ENCODE measurements around the gene TRIM29.

Gene TRIM29

GRCh38 chr11:120141768-120142423 is 4.0 kb upstream of the TRIM29 start:
- no peaks in the 10 kb centered on the region for H3K36me3 ChIP-seq (ENCODE audit: insufficient read depth, low read length)
- peaks cover 3% of the 10 kb centered on the region for H3K27me3 ChIP-seq (ENCODE audit: insufficient read depth, low read length)
- H3K9me3 ChIP-seq (ENCODE audit: low read length) = no peaks in the 10 kb centered on the region
- no peak overlapping the region for H2AFZ ChIP-seq (ENCODE audit: low read depth, low read length)
- H3K4me1 ChIP-seq (ENCODE audit: insufficient read depth, low read length) = no peaks in the 10 kb centered on the region
- no peak overlapping the region for H3K4me3 ChIP-seq (ENCODE audit: low read length)

GRCh38 chr11:120141113-120141767 is 3.3 kb upstream of the TRIM29 start:
- H3K4me3 ChIP-seq (ENCODE audit: low read length) = no peak overlapping the region
- H3K27me3 ChIP-seq (ENCODE audit: insufficient read depth, low read length) = peaks cover 5% of the 10 kb centered on the region
- no peak overlapping the region for H2AFZ ChIP-seq (ENCODE audit: low read depth, low read length)
- no peaks in the 10 kb centered on the region for H3K9me3 ChIP-seq (ENCODE audit: low read length)
- no peaks in the 10 kb centered on the region for H3K4me1 ChIP-seq (ENCODE audit: insufficient read depth, low read length)
- H3K36me3 ChIP-seq (ENCODE audit: insufficient read depth, low read length) = no peaks in the 10 kb centered on the region

- Histone ChIP-seq H3K9me3 (ENCODE audit: low read length) (no peaks in the 10 kb centered on the region), H3K4me3 (ENCODE audit: low read length) (no peak overlapping the region), H3K36me3 (ENCODE audit: insufficient read depth, low read length) (no peaks in the 10 kb centered on the region), H3K4me1 (ENCODE audit: insufficient read depth, low read length) (no peaks in the 10 kb centered on the region), H3K27me3 (ENCODE audit: insufficient read depth, low read length) (peaks cover 17% of the 10 kb centered on the region), H2AFZ (ENCODE audit: low read depth, low read length) (no peak overlapping the region)
Observed at GRCh38 chr11:120139316-120140069, 1.6 kb upstream of the TRIM29 start.

GRCh38 chr11:120137187-120137610 is 714 bp downstream of the TRIM29 start:
- Histone ChIP-seq H3K27me3 (ENCODE audit: insufficient read depth, low read length) (peaks cover 29% of the 10 kb centered on the region), H3K36me3 (ENCODE audit: insufficient read depth, low read length) (no peaks in the 10 kb centered on the region), H3K4me1 (ENCODE audit: insufficient read depth, low read length) (no peaks in the 10 kb centered on the region), H3K9me3 (ENCODE audit: low read length) (no peaks in the 10 kb centered on the region), H3K4me3 (ENCODE audit: low read length) (no peak overlapping the region), H2AFZ (ENCODE audit: low read depth, low read length) (no peak overlapping the region)

GRCh38 chr11:120136356-120136755 is 1.6 kb downstream of the TRIM29 start:
- Histone ChIP-seq H3K4me1 (ENCODE audit: insufficient read depth, low read length) (no peaks in the 10 kb centered on the region), H3K36me3 (ENCODE audit: insufficient read depth, low read length) (no peaks in the 10 kb centered on the region), H3K4me3 (ENCODE audit: low read length) (no peak overlapping the region), H3K9me3 (ENCODE audit: low read length) (no peaks in the 10 kb centered on the region), H3K27me3 (ENCODE audit: insufficient read depth, low read length) (peaks cover 36% of the 10 kb centered on the region), H2AFZ (ENCODE audit: low read depth, low read length) (no peak overlapping the region)

- Histone ChIP-seq H3K9me3 (ENCODE audit: low read length) (no peaks in the 10 kb centered on the region), H2AFZ (ENCODE audit: low read depth, low read length) (no peak overlapping the region), H3K27me3 (ENCODE audit: insufficient read depth, low read length) (peaks cover 38% of the 10 kb centered on the region), H3K36me3 (ENCODE audit: insufficient read depth, low read length) (no peaks in the 10 kb centered on the region), H3K4me1 (ENCODE audit: insufficient read depth, low read length) (no peaks in the 10 kb centered on the region), H3K4me3 (ENCODE audit: low read length) (no peak overlapping the region)
Observed at GRCh38 chr11:120135838-120136237, 2.1 kb downstream of the TRIM29 start.

GRCh38 chr11:120134931-120135228 is 3.0 kb downstream of the TRIM29 start:
- Histone ChIP-seq H3K9me3 (ENCODE audit: low read length) (no peaks in the 10 kb centered on the region), H2AFZ (ENCODE audit: low read depth, low read length) (no peak overlapping the region), H3K4me1 (ENCODE audit: insufficient read depth, low read length) (no peaks in the 10 kb centered on the region), H3K36me3 (ENCODE audit: insufficient read depth, low read length) (no peaks in the 10 kb centered on the region), H3K4me3 (ENCODE audit: low read length) (no peak overlapping the region), H3K27me3 (ENCODE audit: insufficient read depth, low read length) (peaks cover 41% of the 10 kb centered on the region)

- no peak overlapping the region for H2AFZ ChIP-seq (ENCODE audit: low read depth, low read length)
- no peaks in the 10 kb centered on the region for H3K36me3 ChIP-seq (ENCODE audit: insufficient read depth, low read length)
- H3K4me1 ChIP-seq (ENCODE audit: insufficient read depth, low read length) = no peaks in the 10 kb centered on the region
- H3K9me3 ChIP-seq (ENCODE audit: low read length) = no peaks in the 10 kb centered on the region
- no peak overlapping the region for H3K4me3 ChIP-seq (ENCODE audit: low read length)
- H3K27me3 ChIP-seq (ENCODE audit: insufficient read depth, low read length) = peaks cover 41% of the 10 kb centered on the region
Observed at GRCh38 chr11:120134106-120134930, 3.6 kb downstream of the TRIM29 start.

GRCh38 chr11:120133216-120134105 is 4.5 kb downstream of the TRIM29 start:
- peaks cover 41% of the 10 kb centered on the region for H3K27me3 ChIP-seq (ENCODE audit: insufficient read depth, low read length)
- no peak overlapping the region for H2AFZ ChIP-seq (ENCODE audit: low read depth, low read length)
- no peak overlapping the region for H3K4me3 ChIP-seq (ENCODE audit: low read length)
- H3K9me3 ChIP-seq (ENCODE audit: low read length) = no peaks in the 10 kb centered on the region
- H3K36me3 ChIP-seq (ENCODE audit: insufficient read depth, low read length) = no peaks in the 10 kb centered on the region
- no peaks in the 10 kb centered on the region for H3K4me1 ChIP-seq (ENCODE audit: insufficient read depth, low read length)

- H3K9me3 ChIP-seq (ENCODE audit: low read length) = no peaks in the 10 kb centered on the region
- peaks cover 41% of the 10 kb centered on the region for H3K27me3 ChIP-seq (ENCODE audit: insufficient read depth, low read length)
- H3K36me3 ChIP-seq (ENCODE audit: insufficient read depth, low read length) = no peaks in the 10 kb centered on the region
- H2AFZ ChIP-seq (ENCODE audit: low read depth, low read length) = no peak overlapping the region
- H3K4me1 ChIP-seq (ENCODE audit: insufficient read depth, low read length) = no peaks in the 10 kb centered on the region
- H3K4me3 ChIP-seq (ENCODE audit: low read length) = no peak overlapping the region
Observed at GRCh38 chr11:120132645-120133185, 5.2 kb downstream of the TRIM29 start.

- Histone ChIP-seq H3K9me3 (ENCODE audit: low read length) (no peaks in the 10 kb centered on the region), H2AFZ (ENCODE audit: low read depth, low read length) (no peak overlapping the region), H3K36me3 (ENCODE audit: insufficient read depth, low read length) (no peaks in the 10 kb centered on the region), H3K4me3 (ENCODE audit: low read length) (no peak overlapping the region), H3K4me1 (ENCODE audit: insufficient read depth, low read length) (no peaks in the 10 kb centered on the region), H3K27me3 (ENCODE audit: insufficient read depth, low read length) (peaks cover 39% of the 10 kb centered on the region)
Observed at GRCh38 chr11:120131941-120132644, 5.8 kb downstream of the TRIM29 start.
